GM12878 (cell line): ENCODE results near the gene SPATA2. TPM values are rescaled to one million over a fixed set of nuclear protein-coding genes. Genes with fewer than 3 reads are reported as not detected.

Experiments
- ATAC-seq: fragments of 200-7000 bp; cut with Tn5 transposase; 3 replicates; pipeline ENCODE4 v1.9.1; 2020; ENCODE audit warnings: mild to moderate bottlenecking, moderate library complexity
- BruUV-seq: library from RNA; stranded (reverse); fragments of 400-500 nt; replicated peaks from 2 replicates; lab custom pipeline; 2021; lab: Mats Ljungman, UMichigan
- CTCF ChIA-PET: fragments of 300-600 bp; sonication (Branson Sonifier 250); formaldehyde crosslinking; extraction: SDS; loops from one replicate; lab custom pipeline; 2021; ENCODE audit warnings: inconsistent platforms; lab: Yijun Ruan, JAX
- POLR2A ChIA-PET: fragments of 350-600 bp; formaldehyde crosslinking; extraction: SDS; loops from one replicate; lab custom pipeline; 2021; ENCODE audit warnings: inconsistent platforms; lab: Charles Lee
- RAD21 ChIA-PET: fragments of 300-600 bp; sonication (Branson Sonifier 250); formaldehyde crosslinking; loops from one replicate; lab custom pipeline; 2023; ENCODE audit warnings: antibody characterized with exemption; ENCODE audit not compliant: unreplicated experiment; lab: Charles Lee
- SMC1A ChIA-PET: fragments of 300-600 bp; sonication (Branson Sonifier 250); formaldehyde crosslinking; loops from one replicate; lab custom pipeline; 2023; ENCODE audit not compliant: unreplicated experiment, uncharacterized antibody; lab: Charles Lee
- DNase-seq: peaks from one replicate; pipeline ENCODE4 v3.0.0-alpha.2; 2011; ENCODE audit warnings: low read depth, low spot score
- FAIRE-seq: peaks from 3 replicates; lab custom pipeline; 2011; peaks lifted over from hg19 to GRCh38; lab: Jason Lieb, UNC
- H2AFZ ChIP-seq: 2 replicates; pipeline ENCODE4 v1.6.0; 2011; ENCODE audit warnings: low read depth, low read length, control low read depth; ENCODE audit not compliant: control insufficient read depth
- H3K27ac ChIP-seq: 2 replicates; pipeline ENCODE4 v1.5.1; 2011; ENCODE audit warnings: control low read depth; ENCODE audit not compliant: control insufficient read depth, insufficient read depth
- H3K27me3 ChIP-seq, 2 experiments: replicated peaks in 1 of 2; 2 replicates each; pipeline versions ENCODE4 v1.6.0 to v1.6.1; 2011; ENCODE audit warnings: low read length in 1 of 2; ENCODE audit not compliant: control insufficient read depth in 2 of 2, insufficient read depth in 2 of 2
- H3K36me3 ChIP-seq, 2 experiments: 2 replicates each; pipeline ENCODE4 v1.5.1; 2011; ENCODE audit warnings: low read length in 1 of 2; ENCODE audit not compliant: control insufficient read depth in 2 of 2, insufficient read depth in 2 of 2
- H3K4me1 ChIP-seq: 2 replicates; pipeline ENCODE4 v1.6.1; 2011; ENCODE audit warnings: mild to moderate bottlenecking, low read length, moderate library complexity, mixed read lengths; ENCODE audit not compliant: control insufficient read depth, insufficient read depth
- H3K4me2 ChIP-seq: 2 replicates; pipeline ENCODE4 v1.6.0; 2011; ENCODE audit warnings: control low read depth; ENCODE audit not compliant: control insufficient read depth, insufficient read depth
- H3K4me3 ChIP-seq: fragments of 200-600 bp; sonication (generic); 2 replicates; pipeline ENCODE4 v1.5.1; 2016
- H3K79me2 ChIP-seq: 2 replicates; pipeline ENCODE4 v1.6.0; 2011; ENCODE audit warnings: low read length; ENCODE audit not compliant: control insufficient read depth, insufficient read depth
- H3K9ac ChIP-seq: 2 replicates; pipeline ENCODE4 v1.8.0; 2011; ENCODE audit warnings: low read length, control low read depth, mixed read lengths; ENCODE audit not compliant: control insufficient read depth, insufficient read depth
- H3K9me3 ChIP-seq: replicated peaks from 3 replicates; pipeline ENCODE4 v1.5.1; 2011; ENCODE audit warnings: mild to moderate bottlenecking, low read length; ENCODE audit not compliant: control insufficient read depth, insufficient read depth
- H4K20me1 ChIP-seq: 2 replicates; pipeline ENCODE4 v1.6.0; 2011; ENCODE audit not compliant: control insufficient read depth, insufficient read depth
- HCFC1 ChIP-seq: fragments of 150-350 bp; IDR thresholded peaks from 2 replicates; pipeline ENCODE4 v1.6.1; 2014; ENCODE audit warnings: low read length
- POLR2A ChIP-seq: IDR thresholded peaks from 2 replicates; pipeline ENCODE4 v1.6.1; 2011; ENCODE audit warnings: low read depth, mild to moderate bottlenecking, low read length
- POU2F2 ChIP-seq: IDR thresholded peaks from 3 replicates; pipeline ENCODE4 v1.6.1; 2011; ENCODE audit warnings: low read depth, mild to moderate bottlenecking, low read length, borderline replicate concordance
- WGBS: methylation state at CpG from one replicate; pipeline ENCODE4 v1.1.6; 2016; ENCODE audit warnings: low lambda C conversion rate; ENCODE audit not compliant: insufficient replicate concordance, insufficient coverage; ENCODE audit errors: missing lambda C conversion rate; 5-methylcytosine and 5-hydroxymethylcytosine counted together
- in situ Hi-C: fragments of 300-500 bp; cut with MboI; formaldehyde crosslinking; loops from 9 replicates; pipeline ENCODE4 v1.14.3; 2018; ENCODE audit warnings: mixed read lengths
- intact Hi-C: fragments of 100-400 bp; cut with micrococcal nuclease; formaldehyde crosslinking; loops from one replicate; pipeline ENCODE4 v1.14.2; 2022; ENCODE audit not compliant: unreplicated experiment
- polyA plus RNA-seq, 11 experiments: library from polyadenylated mRNA; depleted of rRNA in 4 of 11; unstranded in 6 of 11; stranded (reverse) in 5 of 11; fragments of >200 nt; fragmentation: Nextera tagmentation in 4 of 11; fragmentation: Illumina TruSeq in 1 of 11; extraction: Ambion mirVana in 4 of 11; extraction: Trizol in 1 of 11; gene quantifications; 1 replicate in 1 of 11; 2 replicates in 10 of 11; pipeline versions ENCODE4 v1.2.1 to v1.2.3, GENCODE V29; 2011 to 2016; ENCODE audit warnings: inconsistent platforms in 2 of 11, missing spikeins in 2 of 11, low read depth in 1 of 11
- total RNA-seq, 4 experiments: library from RNA; depleted of rRNA in 3 of 4; stranded (reverse); fragments of >200 nt in 3 of 4; fragmentation: Illumina TruSeq in 1 of 4; extraction: Trizol in 1 of 4; gene quantifications; 2 replicates each; pipeline versions ENCODE4 v1.2.1 to v1.2.3, GENCODE V29; 2013 to 2021
- TF ChIP-seq, protein P1 (sequence below): fragments of 450-650 bp; IDR thresholded peaks from 2 replicates; pipeline ENCODE4 v1.6.1; 2018; ENCODE audit warnings: mild to moderate bottlenecking, low read depth, moderate library complexity; ENCODE audit not compliant: partially characterized antibody
- TF ChIP-seq, protein P2 (sequence below): IDR thresholded peaks from 2 replicates; pipeline ENCODE4 v1.6.1; 2012; ENCODE audit warnings: low read depth, low read length, improper control_type of control experiment
- TF ChIP-seq, protein P3 (sequence below): fragments of 450-650 bp; IDR thresholded peaks from 2 replicates; pipeline ENCODE4 v1.6.1; 2017; ENCODE audit warnings: borderline replicate concordance

The SPATA2 gene
- total and polyA plus RNA-seq, 10 of the 15 experiments (the other 5 are each of a cell fraction or from before 2014, with no cell fraction given) = 0.93 to 11.7 (median 5.6) TPM

DNA sequence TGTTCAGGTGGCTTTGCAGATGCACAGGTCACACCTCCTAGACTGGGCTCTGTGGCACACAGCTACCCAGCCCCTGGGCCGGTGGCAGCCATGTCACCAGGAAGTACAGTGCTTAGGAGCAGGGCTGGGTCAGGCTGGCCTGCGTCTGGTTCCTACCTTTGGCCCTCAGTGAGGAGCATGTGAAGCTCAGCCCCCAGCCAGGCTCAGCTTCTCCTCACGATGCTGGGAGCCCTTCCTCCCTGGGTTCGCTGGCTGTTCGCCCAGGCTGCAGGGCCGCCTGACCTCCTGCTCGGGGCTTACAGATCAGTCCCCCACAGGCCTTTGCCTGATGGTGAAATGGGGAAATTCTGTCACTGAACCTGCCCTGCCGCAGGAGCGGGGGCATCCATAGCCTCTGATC is 23.1 kb downstream of the SPATA2 start:
- in situ Hi-C loops (no loop called here), intact Hi-C loops (no loop called here)
- H3K4me1 ChIP-seq = peaks cover 23% of the 10 kb centered on the region
- no peak for FAIRE-seq
- no peaks in the 10 kb centered on the region for H3K79me2 ChIP-seq
- H3K9ac ChIP-seq = no peak overlapping the region
- BruUV-seq = no TSS peak
- SMC1A ChIA-PET = no interaction called here
- RAD21 ChIA-PET = interaction anchor here (1.1 to 1.2 kb wide), 2 partner anchors 47 to 351 kb away, joined by 3 read pairs; no protein-coding TSS in a partner anchor
- H3K27me3 ChIP-seq = no peaks in the 10 kb centered on the region
- WGBS = 48% methylated on average over 9 of the region's 9 CpGs
- no peaks in the 10 kb centered on the region for H3K9me3 ChIP-seq
- DNase-seq = no peak
- no peak overlapping the region for H3K27ac ChIP-seq
- POLR2A ChIA-PET = interaction anchor here (0.5 to 1.0 kb wide), 2 partner anchors 51 to 172 kb away, joined by 5 to 6 read pairs; no protein-coding TSS in a partner anchor
- no peaks in the 10 kb centered on the region for H4K20me1 ChIP-seq
- no peak overlapping the region for H2AFZ ChIP-seq
- ATAC-seq = no peak
- TF ChIP-seq, protein P1, sequence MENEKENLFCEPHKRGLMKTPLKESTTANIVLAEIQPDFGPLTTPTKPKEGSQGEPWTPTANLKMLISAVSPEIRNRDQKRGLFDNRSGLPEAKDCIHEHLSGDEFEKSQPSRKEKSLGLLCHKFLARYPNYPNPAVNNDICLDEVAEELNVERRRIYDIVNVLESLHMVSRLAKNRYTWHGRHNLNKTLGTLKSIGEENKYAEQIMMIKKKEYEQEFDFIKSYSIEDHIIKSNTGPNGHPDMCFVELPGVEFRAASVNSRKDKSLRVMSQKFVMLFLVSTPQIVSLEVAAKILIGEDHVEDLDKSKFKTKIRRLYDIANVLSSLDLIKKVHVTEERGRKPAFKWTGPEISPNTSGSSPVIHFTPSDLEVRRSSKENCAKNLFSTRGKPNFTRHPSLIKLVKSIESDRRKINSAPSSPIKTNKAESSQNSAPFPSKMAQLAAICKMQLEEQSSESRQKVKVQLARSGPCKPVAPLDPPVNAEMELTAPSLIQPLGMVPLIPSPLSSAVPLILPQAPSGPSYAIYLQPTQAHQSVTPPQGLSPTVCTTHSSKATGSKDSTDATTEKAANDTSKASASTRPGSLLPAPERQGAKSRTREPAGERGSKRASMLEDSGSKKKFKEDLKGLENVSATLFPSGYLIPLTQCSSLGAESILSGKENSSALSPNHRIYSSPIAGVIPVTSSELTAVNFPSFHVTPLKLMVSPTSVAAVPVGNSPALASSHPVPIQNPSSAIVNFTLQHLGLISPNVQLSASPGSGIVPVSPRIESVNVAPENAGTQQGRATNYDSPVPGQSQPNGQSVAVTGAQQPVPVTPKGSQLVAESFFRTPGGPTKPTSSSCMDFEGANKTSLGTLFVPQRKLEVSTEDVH = no peak
- TF ChIP-seq, protein P2, sequence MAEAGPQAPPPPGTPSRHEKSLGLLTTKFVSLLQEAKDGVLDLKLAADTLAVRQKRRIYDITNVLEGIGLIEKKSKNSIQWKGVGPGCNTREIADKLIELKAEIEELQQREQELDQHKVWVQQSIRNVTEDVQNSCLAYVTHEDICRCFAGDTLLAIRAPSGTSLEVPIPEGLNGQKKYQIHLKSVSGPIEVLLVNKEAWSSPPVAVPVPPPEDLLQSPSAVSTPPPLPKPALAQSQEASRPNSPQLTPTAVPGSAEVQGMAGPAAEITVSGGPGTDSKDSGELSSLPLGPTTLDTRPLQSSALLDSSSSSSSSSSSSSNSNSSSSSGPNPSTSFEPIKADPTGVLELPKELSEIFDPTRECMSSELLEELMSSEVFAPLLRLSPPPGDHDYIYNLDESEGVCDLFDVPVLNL = no peak
- no peak for TF ChIP-seq HCFC1
- TF ChIP-seq, protein P3, sequence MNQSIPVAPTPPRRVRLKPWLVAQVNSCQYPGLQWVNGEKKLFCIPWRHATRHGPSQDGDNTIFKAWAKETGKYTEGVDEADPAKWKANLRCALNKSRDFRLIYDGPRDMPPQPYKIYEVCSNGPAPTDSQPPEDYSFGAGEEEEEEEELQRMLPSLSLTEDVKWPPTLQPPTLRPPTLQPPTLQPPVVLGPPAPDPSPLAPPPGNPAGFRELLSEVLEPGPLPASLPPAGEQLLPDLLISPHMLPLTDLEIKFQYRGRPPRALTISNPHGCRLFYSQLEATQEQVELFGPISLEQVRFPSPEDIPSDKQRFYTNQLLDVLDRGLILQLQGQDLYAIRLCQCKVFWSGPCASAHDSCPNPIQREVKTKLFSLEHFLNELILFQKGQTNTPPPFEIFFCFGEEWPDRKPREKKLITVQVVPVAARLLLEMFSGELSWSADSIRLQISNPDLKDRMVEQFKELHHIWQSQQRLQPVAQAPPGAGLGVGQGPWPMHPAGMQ = no peak
- no peak for TF ChIP-seq POU2F2
- peak; percentile 45; the same call in 1 of the 2 replicates for TF ChIP-seq POLR2A
- TF ChIP-seq, all 136 proteins: peak for 1
- 0 out of 2 replicates have a peak overlapping the region, but pooled peaks have one; percentile 17 for H3K4me2 ChIP-seq
- CTCF ChIA-PET = interaction anchor here (0.9 to 1.7 kb wide), 5 partner anchors 36 to 350 kb away, joined by 3 to 6 read pairs (median 3); no protein-coding TSS in a partner anchor
- peaks cover 3 to 11% of the 10 kb centered on the region in 2 experiments; a peak in 3 of 4 replicates for H3K36me3 ChIP-seq
- H3K4me3 ChIP-seq = no peak overlapping the region
